ENCODE results near the gene PGBD2.
"Not testable (repeated sequence)": the region's sequence is repeated elsewhere in the genome, so short reads cannot be mapped to it uniquely, and the experiment has no call there.

PGBD2 gene

GRCh38 chr1:248890549-248891498 is 15.2 kb upstream of the PGBD2 start:
- DNase-seq = no peak

- no peak for DNase-seq
Observed at GRCh38 chr1:248891758-248892157, 14.3 kb upstream of the PGBD2 start.

GRCh38 chr1:248892590-248892989 is 13.4 kb upstream of the PGBD2 start:
- DNase-seq = no peak

- DNase-seq = no peak
Observed at GRCh38 chr1:248894837-248895236, 11.2 kb upstream of the PGBD2 start.

GRCh38 chr1:248897412-248898337 is 8.4 kb upstream of the PGBD2 start:
- DNase-seq = no peak

- no peak for DNase-seq
Observed at GRCh38 chr1:248900637-248901036, 5.4 kb upstream of the PGBD2 start.

GRCh38 chr1:248901578-248901977 is 4.5 kb upstream of the PGBD2 start:
- DNase-seq = no peak

- DNase-seq = no peak
Observed at GRCh38 chr1:248904437-248905216, 1.4 kb upstream of the PGBD2 start.

- no peak for DNase-seq
Observed at GRCh38 chr1:248905662-248906008, 400 bp upstream of the PGBD2 start.

- DNase-seq = no peak
Observed at GRCh38 chr1:248906753-248907661, 972 bp downstream of the PGBD2 start.

GRCh38 chr1:248910761-248911160 is 4.7 kb downstream of the PGBD2 start:
- no peak for DNase-seq

- no peak for DNase-seq
Observed at GRCh38 chr1:248913933-248914332, 7.9 kb downstream of the PGBD2 start.

GRCh38 chr1:248914796-248915381 is 8.9 kb downstream of the PGBD2 start:
- no peak for DNase-seq

GRCh38 chr1:248918131-248918530 is 12.1 kb downstream of the PGBD2 start:
- DNase-seq = no peak

GRCh38 chr1:248923352-248924338 is 17.6 kb downstream of the PGBD2 start:
- no peak for DNase-seq

GRCh38 chr1:248924696-248925532 is 18.9 kb downstream of the PGBD2 start:
- peak; percentile 53 for DNase-seq

GRCh38 chr1:248925859-248926258 is 19.8 kb downstream of the PGBD2 start:
- DNase-seq = not testable (repeated sequence)

- no peak for DNase-seq
Observed at GRCh38 chr1:248926401-248927182, 20.6 kb downstream of the PGBD2 start.

Data from femur (tissue), 1 donor.